Muscle of back (tissue), 11 donors: ENCODE data around the gene LGALS9B. TPM values are rescaled to one million over a fixed set of nuclear protein-coding genes. Genes with fewer than 3 reads are reported as not detected.
"Not testable (repeated sequence)": the region's sequence is repeated elsewhere in the genome, so short reads cannot be mapped to it uniquely, and the experiment has no call there.

Experiments
- DNase-seq, 3 donors: peaks; one replicate each; pipeline versions ENCODE4 v3.0.0 to v3.0.0-alpha.2; 2013
- polyA plus RNA-seq, 10 donors: library from polyadenylated mRNA; unstranded; fragments of 120-200 nt; gene quantifications; one replicate each; pipeline ENCODE4 v1.2.1, GENCODE V29; 2013; ENCODE audit not compliant: insufficient read length in 10 of 10

LGALS9B gene
- polyA plus RNA-seq, 10 donors: 0.26 to 0.41 TPM; not detected in 8

DNA sequence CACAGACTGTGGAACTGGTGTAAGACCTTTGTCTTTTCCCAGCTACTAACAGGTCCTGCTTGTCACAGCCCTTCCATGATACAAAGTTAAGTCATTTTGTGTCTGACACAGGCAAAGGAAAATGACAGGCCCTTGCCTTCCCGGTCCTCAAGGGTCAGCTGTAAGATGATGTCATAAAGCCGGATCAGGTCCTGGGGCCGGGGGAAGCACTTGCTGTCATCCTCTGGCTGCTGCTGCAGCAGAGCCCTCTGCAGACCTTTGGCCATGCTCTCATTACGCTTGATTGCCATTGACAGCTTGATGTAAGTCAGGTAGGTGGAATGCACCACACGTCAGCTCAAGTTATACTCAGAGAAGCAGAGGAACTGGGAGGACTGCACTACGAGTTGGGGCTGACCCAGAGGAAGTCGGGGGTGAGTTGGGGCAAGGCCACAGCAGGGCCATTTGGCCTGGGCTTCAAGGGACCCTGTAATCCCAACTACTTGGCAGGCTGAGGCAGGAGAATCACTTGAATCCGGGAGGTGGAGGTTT is 50.9 kb downstream of the LGALS9B start:
- not testable (repeated sequence) for DNase-seq

DNA sequence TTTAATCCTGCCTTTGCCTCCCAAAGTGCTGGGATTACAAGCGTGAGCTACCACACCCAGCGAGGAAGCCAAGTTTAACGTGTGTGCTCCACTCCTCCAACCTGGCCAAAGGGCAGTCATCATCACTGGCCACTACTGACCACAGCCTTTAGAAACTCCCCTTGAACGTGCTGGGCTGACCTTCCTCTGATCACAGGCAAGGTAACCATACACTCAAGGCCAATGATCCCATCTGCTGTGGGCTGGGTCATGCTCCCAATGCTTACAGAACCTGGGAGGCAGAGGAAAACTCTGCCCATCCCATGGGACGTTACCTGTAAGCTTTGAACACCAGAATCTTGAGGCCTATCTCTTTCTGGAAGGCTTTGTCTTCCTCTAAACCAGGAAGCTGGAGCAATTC is 51.9 kb downstream of the LGALS9B start:
- DNase-seq: not testable (repeated sequence)

DNA sequence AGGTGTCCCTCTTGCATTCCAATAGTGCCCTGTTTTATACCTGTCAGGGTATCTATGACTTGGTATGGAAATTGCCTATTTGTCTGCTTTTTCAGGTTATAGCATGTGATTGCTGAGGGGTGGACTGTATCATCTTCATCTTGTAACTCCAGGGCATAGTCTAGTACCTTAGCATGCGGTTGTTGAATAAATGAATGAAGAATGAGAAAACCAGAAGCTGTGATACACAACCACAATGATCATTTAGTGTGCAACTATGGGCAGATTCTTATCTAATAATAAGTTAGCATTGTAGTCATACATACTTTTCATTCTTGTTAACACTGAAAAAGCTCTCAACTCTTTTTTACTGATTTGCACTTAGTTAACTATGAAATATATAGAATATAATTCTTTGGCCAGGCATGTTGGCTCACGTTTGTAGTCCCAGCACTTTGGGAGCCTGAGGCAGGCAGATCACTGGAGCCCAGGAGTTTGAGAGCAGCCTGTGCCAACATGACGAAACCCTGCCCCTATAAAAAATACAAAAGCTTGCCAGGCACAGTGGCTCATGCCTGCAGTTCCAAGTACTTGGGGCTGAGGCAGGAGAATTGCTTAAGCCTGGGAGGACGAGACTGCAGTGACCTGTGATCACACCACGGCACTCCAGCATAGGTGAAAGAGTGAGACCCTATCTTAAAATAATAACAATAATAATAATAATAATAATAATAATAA is 65.9 kb downstream of the LGALS9B start:
- DNase-seq: not testable (repeated sequence)

DNA sequence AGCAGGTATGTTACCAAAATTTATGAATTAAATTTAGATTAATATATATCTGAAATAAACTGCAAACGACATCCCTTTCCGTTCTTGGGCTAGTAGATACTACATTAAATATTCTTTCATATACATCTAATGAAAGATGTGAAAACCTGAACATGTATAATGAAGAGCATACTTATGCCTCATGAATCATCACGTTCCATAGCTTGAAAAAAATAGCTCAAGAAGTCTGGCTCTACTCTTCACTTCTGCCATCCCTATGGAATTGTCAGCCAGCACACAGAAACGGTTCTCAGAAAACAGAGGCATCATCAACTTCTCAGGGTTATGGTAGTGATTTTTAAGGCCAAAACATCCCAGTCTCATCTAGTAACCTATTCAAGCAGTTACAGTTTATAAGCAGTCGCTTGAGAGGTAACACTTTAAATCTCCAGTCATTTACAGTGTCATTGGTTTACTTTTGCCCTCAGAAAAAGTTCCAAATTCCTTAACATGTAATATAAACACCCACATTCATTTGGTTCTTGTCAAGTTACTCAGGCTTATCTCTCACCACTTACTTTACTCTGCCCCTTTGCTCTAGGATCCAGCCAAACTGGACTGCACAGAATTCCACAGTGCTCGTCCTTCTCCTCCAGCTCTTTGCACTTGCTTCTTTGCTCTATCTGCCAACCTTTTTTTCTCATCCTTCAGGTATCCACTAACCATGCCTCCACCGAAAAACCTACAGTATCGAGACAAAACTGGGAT is 66.6 kb downstream of the LGALS9B start:
- DNase-seq: not testable (repeated sequence)

Other genes starting within 250 kb of the LGALS9B start
- gene CDRT15L2, start 112.2 kb upstream of the LGALS9B start, polyA plus RNA-seq: not detected